Measurements from ENCODE around the gene STAT4. TPM values are rescaled to one million over a fixed set of nuclear protein-coding genes. Genes with fewer than 3 reads are reported as not detected.

Gene STAT4
- total and polyA plus RNA-seq, 2 donors from 2014 or later = 1.2 to 8.5 TPM

- no peak overlapping the region for H3K27ac ChIP-seq (ENCODE audit: low read depth in 2 of 2, low read length in 2 of 2)
- H3K4me1 ChIP-seq (ENCODE audit: control insufficient read depth in 2 of 3, insufficient read depth in 2 of 3, low read depth in 1 of 3, low read length in 3 of 3) = no peaks in the 10 kb centered on the region
- no peak overlapping the region for H3K9ac ChIP-seq (ENCODE audit: low read length in 3 of 3)
- DNase-seq (no peak), FAIRE-seq (no peak)
- no peak overlapping the region for H3K4me3 ChIP-seq (ENCODE audit: low read length in 3 of 3)
- no peaks in the 10 kb centered on the region for H3K9me3 ChIP-seq (ENCODE audit: control insufficient read depth in 2 of 3, insufficient read depth in 1 of 3, low read length in 3 of 3)
- intact Hi-C loops (cut with DNase I) = no loop called here
- no peak for TF ChIP-seq CTCF (IDR thresholded peaks at IDR 0.05; ENCODE audit: borderline replicate concordance, extremely low read depth, insufficient read depth)
- no peaks in the 10 kb centered on the region for H3K27me3 ChIP-seq (ENCODE audit: control insufficient read depth, insufficient read depth, low read length)
- no peaks in the 10 kb centered on the region for H3K36me3 ChIP-seq (ENCODE audit: control insufficient read depth in 2 of 3, insufficient read depth in 3 of 3, low read length in 3 of 3)
These were observed 89.3 kb downstream of the STAT4 start for GRCh38 chr2:191061381-191061980.

- no peak for FAIRE-seq
- no peak for TF ChIP-seq CTCF (IDR thresholded peaks at IDR 0.05; ENCODE audit: borderline replicate concordance, extremely low read depth, insufficient read depth)
These were observed 91.5 kb downstream of the STAT4 start for GRCh38 chr2:191059308-191059707.

GRCh38 chr2:191056228-191056627 lies 94.6 kb downstream of the STAT4 start:
- no peak overlapping the region for H3K27ac ChIP-seq (ENCODE audit: low read depth in 2 of 2, low read length in 2 of 2)
- no peak for FAIRE-seq
- intact Hi-C loops (cut with DNase I) = loop anchor here (10.0 kb wide), 1 partner anchor 99 kb away; the partner anchor contains the start of gene STAT4
- no peak for TF ChIP-seq CTCF (IDR thresholded peaks at IDR 0.05; ENCODE audit: borderline replicate concordance, extremely low read depth, insufficient read depth)
- no peak for DNase-seq
- no peaks in the 10 kb centered on the region for H3K9me3 ChIP-seq (ENCODE audit: control insufficient read depth in 2 of 3, insufficient read depth in 1 of 3, low read length in 3 of 3)
- no peaks in the 10 kb centered on the region for H3K36me3 ChIP-seq (ENCODE audit: control insufficient read depth in 2 of 3, insufficient read depth in 3 of 3, low read length in 3 of 3)
- no peak overlapping the region for H3K9ac ChIP-seq (ENCODE audit: low read length in 3 of 3)
- H3K4me3 ChIP-seq (ENCODE audit: low read length in 3 of 3) = no peak overlapping the region
- no peaks in the 10 kb centered on the region for H3K4me1 ChIP-seq (ENCODE audit: control insufficient read depth in 2 of 3, insufficient read depth in 2 of 3, low read depth in 1 of 3, low read length in 3 of 3)
- no peaks in the 10 kb centered on the region for H3K27me3 ChIP-seq (ENCODE audit: control insufficient read depth, insufficient read depth, low read length)

More at GRCh38 chr2:191059308-191059707, 91.5 kb downstream of the STAT4 start:
- intact Hi-C loops (cut with DNase I) = loop anchor here (10.0 kb wide), 1 partner anchor 95 kb away; the partner anchor contains the start of gene STAT4
- H3K36me3 ChIP-seq (ENCODE audit: control insufficient read depth in 2 of 3, insufficient read depth in 3 of 3, low read length in 3 of 3) = no peaks in the 10 kb centered on the region
- no peak overlapping the region for H3K27ac ChIP-seq (ENCODE audit: low read depth in 2 of 2, low read length in 2 of 2)
- H3K27me3 ChIP-seq (ENCODE audit: control insufficient read depth, insufficient read depth, low read length) = no peaks in the 10 kb centered on the region
- H3K9me3 ChIP-seq (ENCODE audit: control insufficient read depth in 2 of 3, insufficient read depth in 1 of 3, low read length in 3 of 3) = no peaks in the 10 kb centered on the region
- no peak for DNase-seq
- H3K4me1 ChIP-seq (ENCODE audit: control insufficient read depth in 2 of 3, insufficient read depth in 2 of 3, low read depth in 1 of 3, low read length in 3 of 3) = no peaks in the 10 kb centered on the region
- no peak overlapping the region for H3K4me3 ChIP-seq (ENCODE audit: low read length in 3 of 3)
- H3K9ac ChIP-seq (ENCODE audit: low read length in 3 of 3) = no peak overlapping the region

Measured in kidney (tissue), 14 donors.